GM12873 (cell line): ENCODE results near the gene ARHGAP24.

Experiments
- TF ChIP-seq, protein P1 (sequence below): IDR thresholded peaks from 2 replicates; pipeline ENCODE4 v1.5.1; 2012; ENCODE audit warnings: low read depth, mild to moderate bottlenecking, moderate library complexity, low read length, control low read depth; ENCODE audit not compliant: insufficient read depth; ENCODE audit errors: missing control alignments

ARHGAP24 gene

DNA sequence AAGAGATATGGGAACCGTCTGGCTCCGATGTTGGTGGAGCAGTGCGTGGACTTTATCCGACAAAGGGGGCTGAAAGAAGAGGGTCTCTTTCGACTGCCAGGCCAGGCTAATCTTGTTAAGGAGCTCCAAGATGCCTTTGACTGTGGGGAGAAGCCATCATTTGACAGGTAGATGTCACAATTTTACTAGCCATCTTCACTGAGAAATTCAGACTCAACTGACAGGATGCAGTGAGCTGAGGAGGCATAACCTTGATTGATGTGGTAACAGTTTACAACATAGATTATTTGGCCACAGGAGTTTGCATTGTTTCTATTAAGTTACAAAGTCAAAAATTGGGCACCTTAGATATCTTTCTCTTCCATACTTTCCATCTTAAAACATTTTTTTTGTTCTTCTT lies 467.2 kb downstream of the ARHGAP24 start:
- TF ChIP-seq, protein P1, sequence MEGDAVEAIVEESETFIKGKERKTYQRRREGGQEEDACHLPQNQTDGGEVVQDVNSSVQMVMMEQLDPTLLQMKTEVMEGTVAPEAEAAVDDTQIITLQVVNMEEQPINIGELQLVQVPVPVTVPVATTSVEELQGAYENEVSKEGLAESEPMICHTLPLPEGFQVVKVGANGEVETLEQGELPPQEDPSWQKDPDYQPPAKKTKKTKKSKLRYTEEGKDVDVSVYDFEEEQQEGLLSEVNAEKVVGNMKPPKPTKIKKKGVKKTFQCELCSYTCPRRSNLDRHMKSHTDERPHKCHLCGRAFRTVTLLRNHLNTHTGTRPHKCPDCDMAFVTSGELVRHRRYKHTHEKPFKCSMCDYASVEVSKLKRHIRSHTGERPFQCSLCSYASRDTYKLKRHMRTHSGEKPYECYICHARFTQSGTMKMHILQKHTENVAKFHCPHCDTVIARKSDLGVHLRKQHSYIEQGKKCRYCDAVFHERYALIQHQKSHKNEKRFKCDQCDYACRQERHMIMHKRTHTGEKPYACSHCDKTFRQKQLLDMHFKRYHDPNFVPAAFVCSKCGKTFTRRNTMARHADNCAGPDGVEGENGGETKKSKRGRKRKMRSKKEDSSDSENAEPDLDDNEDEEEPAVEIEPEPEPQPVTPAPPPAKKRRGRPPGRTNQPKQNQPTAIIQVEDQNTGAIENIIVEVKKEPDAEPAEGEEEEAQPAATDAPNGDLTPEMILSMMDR = no peak

DNA sequence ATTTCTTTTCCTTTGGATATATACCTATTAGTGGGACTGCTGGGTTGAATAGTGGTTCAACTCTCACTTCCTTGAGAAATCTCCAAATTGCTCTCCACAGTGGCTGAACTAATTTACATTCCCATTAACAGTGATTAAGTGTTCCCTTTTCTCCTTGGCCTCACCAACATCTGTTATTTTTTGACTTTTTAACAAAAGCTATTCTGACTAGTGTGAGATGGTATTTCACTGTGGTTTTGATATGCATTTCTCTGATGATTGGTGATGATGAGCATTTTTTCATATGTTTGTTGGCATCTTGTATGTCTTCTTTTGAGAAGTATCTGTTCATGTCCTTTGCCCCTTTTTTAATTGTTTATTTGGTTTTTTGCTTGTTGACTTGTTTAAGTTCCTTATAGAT lies 471.9 kb downstream of the ARHGAP24 start:
- TF ChIP-seq, protein P1 = no peak

DNA sequence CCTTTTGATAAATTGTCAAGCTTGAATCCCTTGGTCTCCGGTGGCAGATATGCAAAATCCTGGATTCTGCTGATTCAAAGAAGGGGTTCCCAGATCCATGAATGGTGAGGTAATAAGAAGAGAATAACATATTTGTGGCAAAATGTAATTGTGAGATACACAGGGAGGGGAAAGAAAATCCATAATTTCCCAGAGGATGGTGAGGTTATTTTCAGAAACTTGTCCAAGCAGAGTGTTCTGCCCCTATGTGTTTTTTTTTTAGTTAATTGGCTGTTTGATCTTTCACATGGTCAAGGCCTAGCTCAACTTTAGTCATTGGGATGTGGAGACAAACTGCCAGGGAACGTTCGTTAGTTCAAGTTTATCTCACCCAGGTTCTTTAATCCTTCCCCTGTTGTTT lies 476.1 kb downstream of the ARHGAP24 start:
- TF ChIP-seq, protein P1 = no peak

DNA sequence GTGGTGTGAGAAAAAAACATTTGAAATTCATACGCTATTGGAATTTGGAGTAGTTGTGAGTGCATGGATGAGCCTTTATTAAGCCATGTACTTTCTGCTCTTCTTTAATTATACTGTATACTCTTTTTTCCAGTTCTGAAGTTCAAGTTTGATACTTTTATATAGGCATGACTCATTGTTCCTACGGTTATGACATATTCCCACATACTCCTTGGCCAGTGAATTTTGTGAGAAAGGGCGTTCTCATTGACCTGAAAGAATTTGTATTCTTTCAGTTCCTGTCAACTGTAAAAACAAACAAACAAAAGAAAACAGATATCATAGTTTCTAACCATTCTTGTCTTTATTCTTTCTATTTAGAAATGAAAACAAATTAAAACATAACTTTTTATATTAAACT lies 477.6 kb downstream of the ARHGAP24 start:
- TF ChIP-seq, protein P1 = no peak

DNA sequence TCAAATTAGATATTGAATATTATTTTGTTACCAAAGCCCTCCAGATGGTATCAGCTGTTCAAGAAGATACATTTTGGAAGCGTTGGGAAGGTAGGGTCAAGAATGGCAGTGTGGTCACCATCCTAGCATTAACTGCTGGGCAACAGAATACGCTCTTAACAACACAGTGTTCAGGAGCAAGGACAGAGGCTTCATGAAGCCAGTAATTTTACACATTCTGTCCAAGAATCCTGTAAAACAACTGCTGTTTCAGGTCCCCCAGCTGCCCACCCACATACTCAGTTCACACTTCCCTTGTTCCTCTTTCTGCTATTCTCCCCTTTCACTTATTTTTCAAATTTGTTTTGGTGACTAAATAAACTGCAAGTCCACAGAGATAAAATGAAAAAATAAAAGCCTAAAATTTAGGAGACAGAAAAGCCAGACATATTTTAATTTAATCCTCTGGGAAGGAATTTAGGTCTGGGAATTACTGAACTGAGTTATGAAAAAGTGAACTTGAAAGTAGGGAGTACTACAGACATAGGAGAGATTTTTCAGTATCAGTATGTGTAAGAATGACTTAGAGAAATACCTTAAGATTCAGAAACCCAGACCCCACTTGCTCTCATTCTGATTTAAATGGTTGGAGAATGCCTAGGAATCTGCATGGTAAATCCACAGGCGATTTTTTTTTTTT lies 478.2 kb downstream of the ARHGAP24 start:
- TF ChIP-seq, protein P1 = no peak

DNA sequence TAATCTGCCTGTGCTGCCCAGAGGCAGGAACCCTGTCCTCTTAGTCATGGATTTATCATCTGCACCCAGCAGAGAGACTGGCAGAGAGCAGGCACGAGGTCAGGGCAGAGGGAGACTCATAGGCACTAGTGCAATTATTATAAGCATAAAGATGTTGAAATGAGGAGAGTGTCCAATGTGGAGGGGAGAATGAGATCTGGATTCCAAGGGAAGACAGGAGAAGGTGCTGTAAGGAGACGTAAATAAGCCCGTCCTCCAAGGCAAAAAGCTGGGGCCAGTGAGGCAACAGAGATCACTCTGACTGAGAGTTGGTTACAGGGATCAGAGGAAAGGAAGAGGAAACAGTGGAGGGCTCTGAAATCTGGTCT lies 478.7 kb downstream of the ARHGAP24 start:
- TF ChIP-seq, protein P1 = no peak

DNA sequence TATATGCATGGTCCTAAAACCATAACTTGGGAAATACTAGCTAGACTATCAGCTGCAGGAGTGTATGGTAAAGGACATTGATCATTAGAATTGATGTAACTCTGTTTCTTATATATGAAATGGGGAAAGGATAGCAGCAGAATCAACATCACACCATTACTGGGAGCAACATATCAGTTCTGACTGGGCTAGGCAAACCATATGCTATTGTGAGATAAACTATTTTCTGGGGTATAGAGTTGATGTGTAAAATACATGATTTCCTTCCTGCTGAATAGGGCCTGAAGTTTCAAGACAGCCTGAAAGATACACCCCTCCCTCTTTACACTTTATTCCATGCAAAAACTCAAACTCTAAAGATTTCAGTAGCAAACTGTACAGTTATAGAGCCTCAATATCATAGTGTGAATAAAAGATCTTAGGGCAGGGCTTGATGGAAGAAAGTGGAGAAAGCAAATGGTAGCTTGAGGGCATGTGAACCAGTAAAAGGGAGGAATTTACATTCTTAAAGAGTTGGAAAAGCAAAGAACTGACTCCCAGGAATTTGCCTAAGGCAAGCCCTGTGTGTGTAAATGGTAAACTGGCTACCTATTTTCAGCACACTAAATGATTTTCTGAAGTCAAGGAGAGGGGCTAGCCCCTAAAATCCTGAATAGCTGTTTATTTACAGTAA lies 480.8 kb downstream of the ARHGAP24 start:
- TF ChIP-seq, protein P1 = no peak
